IMR-90 (cell line): ENCODE measurements around the gene CDT1. TPM values are rescaled to one million over a fixed set of nuclear protein-coding genes. Genes with fewer than 3 reads are reported as not detected.
A peak's percentile ranks its signal among the peaks of the same experiment; 100 is the strongest.

Experiments used
- ATAC-seq: fragments of 200-7000 bp; cut with Tn5 transposase; 2 replicates; pipeline ENCODE4 v1.9.1; 2020; ENCODE audit warnings: low read depth, mild to moderate bottlenecking, moderate library complexity
- BruUV-seq: library from RNA; stranded (reverse); fragments of 400-500 nt; replicated peaks from 2 replicates; lab custom pipeline; 2021; lab: Mats Ljungman, UMichigan
- CTCF ChIA-PET: fragments of 300-600 bp; formaldehyde crosslinking; extraction: SDS; loops from one replicate; lab custom pipeline; 2021; ENCODE audit warnings: antibody characterized with exemption; lab: Yijun Ruan, JAX
- POLR2A ChIA-PET: fragments of 300-600 bp; sonication (Branson Sonifier 250); formaldehyde crosslinking; loops from one replicate; lab custom pipeline; 2022; ENCODE audit warnings: antibody characterized with exemption; ENCODE audit not compliant: unreplicated experiment; lab: Charles Lee
- DNase-seq: peaks from one replicate; pipeline ENCODE4 v3.0.0; 2013
- H2AFZ ChIP-seq: replicated peaks from 2 replicates; pipeline ENCODE3; 2013; ENCODE audit warnings: low read length, mild to moderate bottlenecking; ENCODE audit not compliant: poor library complexity
- H2AK5ac ChIP-seq: 2 replicates; pipeline ENCODE4 v1.6.1; 2013; ENCODE audit warnings: low read depth, low read length, inconsistent platforms
- H2AK9ac ChIP-seq: replicated peaks from 2 replicates; pipeline ENCODE3; 2013; ENCODE audit warnings: mild to moderate bottlenecking, low read depth, low read length, moderate library complexity; ENCODE audit not compliant: poor library complexity
- H2BK120ac ChIP-seq: 2 replicates; pipeline ENCODE4 v1.6.1; 2013; ENCODE audit warnings: low read depth, low read length, inconsistent platforms
- H2BK15ac ChIP-seq: 3 replicates; pipeline ENCODE4 v1.6.1; 2013; ENCODE audit warnings: low read depth, low read length, inconsistent platforms
- H2BK20ac ChIP-seq: 2 replicates; pipeline ENCODE4 v1.6.1; 2013; ENCODE audit warnings: low read depth, mild to moderate bottlenecking, inconsistent platforms, low read length, moderate library complexity
- H2BK5ac ChIP-seq: 2 replicates; pipeline ENCODE4 v1.6.1; 2013; ENCODE audit warnings: mild to moderate bottlenecking, low read depth, low read length, inconsistent platforms; ENCODE audit not compliant: poor library complexity, severe bottlenecking
- H3K14ac ChIP-seq: replicated peaks from 2 replicates; pipeline ENCODE4 v1.6.1; 2013; ENCODE audit warnings: low read depth, low read length, inconsistent platforms
- H3K18ac ChIP-seq: 2 replicates; pipeline ENCODE4 v1.6.1; 2013; ENCODE audit warnings: low read depth, low read length, control low read depth
- H3K23ac ChIP-seq: 2 replicates; pipeline ENCODE4 v1.6.1; 2013; ENCODE audit warnings: low read depth, low read length, inconsistent platforms
- H3K27ac ChIP-seq: 2 replicates; pipeline ENCODE4 v1.5.1; 2013; ENCODE audit warnings: mild to moderate bottlenecking, control low read depth, low read length; ENCODE audit not compliant: insufficient read depth
- H3K27me3 ChIP-seq: 2 replicates; pipeline ENCODE4 v1.6.1; 2013; ENCODE audit warnings: low read length; ENCODE audit not compliant: control insufficient read depth, insufficient read depth
- H3K36me3 ChIP-seq: 2 replicates; pipeline ENCODE4 v1.6.1; 2013; ENCODE audit warnings: low read length, mixed read lengths; ENCODE audit not compliant: control insufficient read depth, insufficient read depth
- H3K4ac ChIP-seq: 2 replicates; pipeline ENCODE4 v1.6.1; 2013; ENCODE audit warnings: low read depth, low read length, inconsistent platforms
- H3K4me1 ChIP-seq: 2 replicates; pipeline ENCODE4 v1.6.1; 2013; ENCODE audit warnings: low read length, mixed read lengths; ENCODE audit not compliant: control insufficient read depth, insufficient read depth
- H3K4me2 ChIP-seq: 2 replicates; pipeline ENCODE4 v1.6.1; 2013; ENCODE audit warnings: low read depth, mild to moderate bottlenecking, control low read depth, low read length, moderate library complexity
- H3K4me3 ChIP-seq: 2 replicates; pipeline ENCODE4 v1.5.1; 2013; ENCODE audit warnings: low read depth, mild to moderate bottlenecking, control low read depth, low read length, moderate library complexity; ENCODE audit not compliant: insufficient read depth
- H3K56ac ChIP-seq: 2 replicates; pipeline ENCODE4 v1.6.1; 2013; ENCODE audit warnings: low read length, inconsistent platforms; ENCODE audit not compliant: insufficient read depth; ENCODE audit errors: extremely low read depth
- H3K79me1 ChIP-seq, 2 experiments: 2 replicates each; pipeline ENCODE4 v1.6.1; 2013; ENCODE audit warnings: low read length in 2 of 2, inconsistent platforms in 1 of 2, low read depth in 1 of 2
- H3K9ac ChIP-seq: 2 replicates; pipeline ENCODE4 v1.6.1; 2013; ENCODE audit warnings: low read depth, low read length, control low read depth
- H3K9me1 ChIP-seq: 2 replicates; pipeline ENCODE4 v1.6.1; 2013; ENCODE audit warnings: low read length, inconsistent platforms; ENCODE audit not compliant: insufficient read depth
- H3K9me3 ChIP-seq: 2 replicates; pipeline ENCODE4 v1.6.1; 2013; ENCODE audit warnings: low read length; ENCODE audit not compliant: control insufficient read depth, insufficient read depth
- H4K20me1 ChIP-seq: 2 replicates; pipeline ENCODE4 v1.6.1; 2013; ENCODE audit warnings: low read length, inconsistent platforms; ENCODE audit not compliant: insufficient read depth
- H4K5ac ChIP-seq: 2 replicates; pipeline ENCODE4 v1.6.1; 2013; ENCODE audit warnings: mild to moderate bottlenecking, low read depth, low read length, control low read depth
- H4K8ac ChIP-seq, 2 experiments: 2 replicates each; pipeline ENCODE4 v1.6.1; 2013; ENCODE audit warnings: low read depth in 2 of 2, low read length in 2 of 2, control low read depth in 1 of 2, inconsistent platforms in 1 of 2
- H4K91ac ChIP-seq: 2 replicates; pipeline ENCODE4 v1.6.1; 2013; ENCODE audit warnings: low read depth, low read length, inconsistent platforms; ENCODE audit not compliant: insufficient read depth
- BHLHE40 ChIP-seq: fragments of 150-350 bp; IDR thresholded peaks from 2 replicates; pipeline ENCODE4 v1.6.1; 2016; ENCODE audit warnings: mild to moderate bottlenecking, low read depth, low read length
- CEBPB ChIP-seq: IDR thresholded peaks from 2 replicates; pipeline ENCODE4 v1.6.1; 2012; ENCODE audit warnings: low read depth, low read length, improper control_type of control experiment
- CHD1 ChIP-seq: IDR thresholded peaks from 2 replicates; pipeline ENCODE4 v1.6.1; 2012; ENCODE audit warnings: low read depth, low read length, improper control_type of control experiment
- FOS ChIP-seq: fragments of 150-350 bp; IDR thresholded peaks from 2 replicates; pipeline ENCODE4 v1.6.1; 2016; ENCODE audit warnings: low read depth, low read length
- MAFK ChIP-seq: IDR thresholded peaks from 2 replicates; pipeline ENCODE4 v1.6.1; 2012; ENCODE audit warnings: low read depth, low read length, improper control_type of control experiment
- MAZ ChIP-seq: IDR thresholded peaks from 2 replicates; pipeline ENCODE4 v1.6.1; 2012; ENCODE audit warnings: low read depth, mild to moderate bottlenecking, low read length, improper control_type of control experiment, moderate library complexity, borderline replicate concordance
- MXI1 ChIP-seq: IDR thresholded peaks from 2 replicates; pipeline ENCODE4 v1.6.1; 2012; ENCODE audit warnings: low read depth, mild to moderate bottlenecking, low read length, moderate library complexity, borderline replicate concordance
- NFE2L2 ChIP-seq: fragments of 150-350 bp; IDR thresholded peaks from 2 replicates; pipeline ENCODE4 v1.6.1; 2016; ENCODE audit warnings: low read depth, mild to moderate bottlenecking, low read length
- POLR2A ChIP-seq: IDR thresholded peaks from 2 replicates; pipeline ENCODE4 v1.6.1; 2012; ENCODE audit warnings: mild to moderate bottlenecking, low read depth, low read length
- RCOR1 ChIP-seq: IDR thresholded peaks from 2 replicates; pipeline ENCODE4 v1.6.1; 2012; ENCODE audit warnings: mild to moderate bottlenecking, low read length, improper control_type of control experiment; ENCODE audit not compliant: insufficient replicate concordance
- SMC3 ChIP-seq: fragments of 150-350 bp; IDR thresholded peaks from 2 replicates; pipeline ENCODE4 v1.6.1; 2016; ENCODE audit warnings: low read depth, mild to moderate bottlenecking, antibody characterized with exemption, low read length, moderate library complexity
- WGBS, 2 experiments: methylation state at CpG; one replicate each; pipeline versions ENCODE4 v1.1.5 to v1.1.7; 2013; ENCODE audit warnings: missing lambda C conversion rate in 2 of 2; ENCODE audit not compliant: insufficient read length in 1 of 2; ENCODE audit errors: extremely low coverage in 2 of 2; 5-methylcytosine and 5-hydroxymethylcytosine counted together
- dilution Hi-C: fragments of 300-500 bp; cut with HindIII; formaldehyde crosslinking; loops from one replicate; pipeline ENCODE4 v1.14.3; 2018; ENCODE audit warnings: low sequenced_read_pairs; ENCODE audit not compliant: unreplicated experiment
- in situ Hi-C: fragments of 300-500 bp; cut with MboI; formaldehyde crosslinking; loops from 3 replicates; pipeline ENCODE4 v1.14.3; 2019; ENCODE audit warnings: low sequenced_read_pairs, inconsistent platforms, mixed read lengths
- intact Hi-C: fragments of 100-400 bp; cut with micrococcal nuclease; formaldehyde crosslinking; loops from 2 replicates; pipeline ENCODE4 v1.10.0; 2022
- polyA plus RNA-seq, 3 experiments: library from polyadenylated mRNA; depleted of rRNA; stranded (reverse); fragments of >200 nt; gene quantifications; 2 replicates each; pipeline ENCODE4 v1.2.3, GENCODE V29; 2012; ENCODE audit warnings: low replicate concordance in 1 of 3
- total RNA-seq: library from RNA; depleted of rRNA; stranded (reverse); fragments of >200 nt; gene quantifications from 2 replicates; pipeline ENCODE4 v1.2.3, GENCODE V29; 2012
- TF ChIP-seq, protein P1 (sequence below): fragments of 150-350 bp; IDR thresholded peaks from 2 replicates; pipeline ENCODE4 v1.6.1; 2016; ENCODE audit warnings: low read depth, mild to moderate bottlenecking, low read length, moderate library complexity, borderline replicate concordance
- TF ChIP-seq, protein P2 (sequence below): conservative IDR thresholded peaks from 2 replicates; pipeline ENCODE4 v1.5.1; 2012; ENCODE audit warnings: mild to moderate bottlenecking, low read depth, low read length, improper control_type of control experiment

CDT1 gene
- total and polyA plus RNA-seq, 2 of the 4 experiments (the other 2 are of a cell fraction) = 3.2 to 11.8 TPM

DNA sequence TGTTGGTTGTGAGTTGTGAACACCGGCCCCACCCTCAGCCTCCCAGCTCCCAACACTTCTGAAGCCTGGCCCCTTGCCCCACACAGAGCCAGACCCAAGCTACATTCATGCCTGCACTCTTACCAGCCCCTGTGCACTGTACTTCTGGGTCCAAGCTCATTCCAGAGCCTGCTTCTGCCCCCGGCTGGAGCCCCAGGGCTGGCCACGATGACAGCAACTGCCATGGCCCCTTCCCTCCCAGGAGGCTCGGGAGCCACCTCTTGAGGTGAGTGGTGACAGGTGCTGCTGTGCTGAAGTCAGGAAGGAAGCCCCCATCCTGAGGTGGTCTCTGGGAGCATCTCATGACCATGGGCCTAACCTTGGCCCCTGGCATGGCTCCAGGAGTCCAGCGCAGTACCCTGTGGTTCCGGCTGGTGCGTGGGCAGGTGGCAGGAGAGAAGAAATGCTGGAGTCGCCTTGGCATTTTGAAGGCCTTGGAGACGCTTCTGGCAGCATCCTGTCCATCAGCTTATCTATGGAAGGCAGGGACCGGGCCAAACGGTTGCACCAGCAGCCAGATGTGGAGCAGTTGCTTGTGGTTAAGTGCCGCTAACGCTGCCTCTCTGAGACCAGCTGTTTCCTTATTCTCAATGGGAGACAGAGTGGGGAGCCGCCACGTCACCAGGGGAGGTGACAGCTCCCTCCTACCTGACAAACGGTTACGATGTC lies 3.9 kb upstream of the CDT1 start:
- H2AK5ac ChIP-seq = no peak overlapping the region
- intact Hi-C loops (no loop called here), in situ Hi-C loops (no loop called here), dilution Hi-C loops (no loop called here)
- no peak overlapping the region for H2BK20ac ChIP-seq
- ATAC-seq = no peak
- H3K27me3 ChIP-seq = no peaks in the 10 kb centered on the region
- POLR2A ChIA-PET = no interaction called here
- H2AFZ ChIP-seq = no peak overlapping the region
- H2BK120ac ChIP-seq = no peak overlapping the region
- CTCF ChIA-PET = no interaction called here
- no peak overlapping the region for H3K23ac ChIP-seq
- no peaks in the 10 kb centered on the region for H4K20me1 ChIP-seq
- no peaks in the 10 kb centered on the region for H3K36me3 ChIP-seq
- no peaks in the 10 kb centered on the region for H3K9me3 ChIP-seq
- no peak overlapping the region for H3K14ac ChIP-seq
- H4K8ac ChIP-seq = no peak overlapping the region
- no peak overlapping the region for H3K56ac ChIP-seq
- H3K4ac ChIP-seq = no peak overlapping the region
- TF ChIP-seq CEBPB (no peak), MAFK (no peak), RCOR1 (no peak), FOS (no peak), MAZ (no peak), POLR2A (no peak), BHLHE40 (no peak), MXI1 (no peak), SMC3 (no peak), CHD1 (no peak), NFE2L2 (no peak)
- TF ChIP-seq, protein P1, sequence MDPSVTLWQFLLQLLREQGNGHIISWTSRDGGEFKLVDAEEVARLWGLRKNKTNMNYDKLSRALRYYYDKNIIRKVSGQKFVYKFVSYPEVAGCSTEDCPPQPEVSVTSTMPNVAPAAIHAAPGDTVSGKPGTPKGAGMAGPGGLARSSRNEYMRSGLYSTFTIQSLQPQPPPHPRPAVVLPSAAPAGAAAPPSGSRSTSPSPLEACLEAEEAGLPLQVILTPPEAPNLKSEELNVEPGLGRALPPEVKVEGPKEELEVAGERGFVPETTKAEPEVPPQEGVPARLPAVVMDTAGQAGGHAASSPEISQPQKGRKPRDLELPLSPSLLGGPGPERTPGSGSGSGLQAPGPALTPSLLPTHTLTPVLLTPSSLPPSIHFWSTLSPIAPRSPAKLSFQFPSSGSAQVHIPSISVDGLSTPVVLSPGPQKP = no peak
- TF ChIP-seq, protein P2, sequence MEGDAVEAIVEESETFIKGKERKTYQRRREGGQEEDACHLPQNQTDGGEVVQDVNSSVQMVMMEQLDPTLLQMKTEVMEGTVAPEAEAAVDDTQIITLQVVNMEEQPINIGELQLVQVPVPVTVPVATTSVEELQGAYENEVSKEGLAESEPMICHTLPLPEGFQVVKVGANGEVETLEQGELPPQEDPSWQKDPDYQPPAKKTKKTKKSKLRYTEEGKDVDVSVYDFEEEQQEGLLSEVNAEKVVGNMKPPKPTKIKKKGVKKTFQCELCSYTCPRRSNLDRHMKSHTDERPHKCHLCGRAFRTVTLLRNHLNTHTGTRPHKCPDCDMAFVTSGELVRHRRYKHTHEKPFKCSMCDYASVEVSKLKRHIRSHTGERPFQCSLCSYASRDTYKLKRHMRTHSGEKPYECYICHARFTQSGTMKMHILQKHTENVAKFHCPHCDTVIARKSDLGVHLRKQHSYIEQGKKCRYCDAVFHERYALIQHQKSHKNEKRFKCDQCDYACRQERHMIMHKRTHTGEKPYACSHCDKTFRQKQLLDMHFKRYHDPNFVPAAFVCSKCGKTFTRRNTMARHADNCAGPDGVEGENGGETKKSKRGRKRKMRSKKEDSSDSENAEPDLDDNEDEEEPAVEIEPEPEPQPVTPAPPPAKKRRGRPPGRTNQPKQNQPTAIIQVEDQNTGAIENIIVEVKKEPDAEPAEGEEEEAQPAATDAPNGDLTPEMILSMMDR = no peak
- peaks cover 1 to 18% of the 10 kb centered on the region in 2 experiments; a peak in 3 of 4 replicates for H3K79me1 ChIP-seq
- H3K4me3 ChIP-seq = no peak overlapping the region
- H4K5ac ChIP-seq = no peak overlapping the region
- no peak overlapping the region for H4K91ac ChIP-seq
- H3K18ac ChIP-seq = no peak overlapping the region
- H3K9me1 ChIP-seq = peaks cover 3% of the 10 kb centered on the region; the same call in 1 of the 2 replicates
- no peak overlapping the region for H3K27ac ChIP-seq
- no peak for DNase-seq
- BruUV-seq = no TSS peak
- H3K4me1 ChIP-seq = peaks cover 6% of the 10 kb centered on the region; the same call in 1 of the 2 replicates
- H2BK5ac ChIP-seq = no peak overlapping the region
- H3K9ac ChIP-seq = no peak overlapping the region
- no peak overlapping the region for H2BK15ac ChIP-seq
- 68% methylated on average over 6 of the region's 17 CpGs; no CpG with 5 or more reads in 1 of the 2 experiments for WGBS, 2 experiments
- no peak overlapping the region for H3K4me2 ChIP-seq
- peak overlapping the region; percentile 66 for H2AK9ac ChIP-seq
